DND-41 (cell line): ENCODE measurements around the gene RYR2.

Source experiments
- ATAC-seq: fragments of 200-7000 bp; cut with Tn5 transposase; 3 replicates; pipeline ENCODE4 v1.9.1; 2021; ENCODE audit warnings: low read depth; ENCODE audit not compliant: insufficient read depth
- DNase-seq: peaks from one replicate; pipeline ENCODE4 v3.0.0-alpha.2; 2020
- H2AFZ ChIP-seq: 2 replicates; pipeline ENCODE4 v1.6.0; 2012; ENCODE audit warnings: low read depth, low read length
- H3K27ac ChIP-seq: 2 replicates; pipeline ENCODE4 v1.5.1; 2012; ENCODE audit warnings: low read length, inconsistent platforms
- H3K27me3 ChIP-seq: fragments of 200-600 bp; sonication (generic); 2 replicates; pipeline ENCODE4 v1.6.0; 2012; ENCODE audit warnings: low read length, mild to moderate bottlenecking, inconsistent platforms; ENCODE audit not compliant: insufficient read depth, poor library complexity
- H3K36me3 ChIP-seq: 2 replicates; pipeline ENCODE4 v1.5.1; 2012; ENCODE audit warnings: low read length, inconsistent platforms; ENCODE audit not compliant: insufficient read depth
- H3K4me1 ChIP-seq: 2 replicates; pipeline ENCODE4 v1.5.1; 2012; ENCODE audit warnings: mild to moderate bottlenecking, low read length; ENCODE audit not compliant: insufficient read depth
- H3K4me2 ChIP-seq: 2 replicates; pipeline ENCODE4 v1.6.0; 2012; ENCODE audit warnings: mild to moderate bottlenecking, moderate library complexity, low read length, inconsistent platforms; ENCODE audit not compliant: insufficient read depth
- H3K4me3 ChIP-seq, 2 experiments: fragments of 200-600 bp in 1 of 2; shearing (Covaris generic) in 1 of 2; 2 replicates each; pipeline ENCODE4 v1.5.1; 2012 to 2016; ENCODE audit warnings: inconsistent platforms in 2 of 2, low read length in 2 of 2, mild to moderate bottlenecking in 2 of 2, low read depth in 1 of 2, moderate library complexity in 1 of 2
- H3K79me2 ChIP-seq: 2 replicates; pipeline ENCODE4 v1.6.0; 2012; ENCODE audit warnings: low read length, inconsistent platforms; ENCODE audit not compliant: insufficient read depth
- H3K9ac ChIP-seq: 2 replicates; pipeline ENCODE4 v1.6.0; 2012; ENCODE audit warnings: low read depth, mild to moderate bottlenecking, inconsistent platforms, low read length, moderate library complexity
- H3K9me3 ChIP-seq: 2 replicates; pipeline ENCODE4 v1.5.1; 2012; ENCODE audit warnings: low read length, moderate library complexity, mild to moderate bottlenecking, inconsistent platforms; ENCODE audit not compliant: insufficient read depth, severe bottlenecking
- H4K20me1 ChIP-seq: 2 replicates; pipeline ENCODE4 v1.6.0; 2012; ENCODE audit warnings: low read length; ENCODE audit not compliant: insufficient read depth
- EZH2 ChIP-seq: IDR thresholded peaks from 3 replicates; pipeline ENCODE4 v1.6.1; 2012; ENCODE audit warnings: borderline replicate concordance, low read depth, mild to moderate bottlenecking, moderate library complexity, low read length, inconsistent platforms; ENCODE audit not compliant: severe bottlenecking
- TF ChIP-seq, protein P1 (sequence below): IDR thresholded peaks from 2 replicates; pipeline ENCODE4 v1.5.1; 2012; ENCODE audit warnings: borderline replicate concordance, low read length, moderate library complexity, mild to moderate bottlenecking; ENCODE audit not compliant: poor library complexity, severe bottlenecking; ENCODE audit errors: extremely low read depth

RYR2 gene

DNA sequence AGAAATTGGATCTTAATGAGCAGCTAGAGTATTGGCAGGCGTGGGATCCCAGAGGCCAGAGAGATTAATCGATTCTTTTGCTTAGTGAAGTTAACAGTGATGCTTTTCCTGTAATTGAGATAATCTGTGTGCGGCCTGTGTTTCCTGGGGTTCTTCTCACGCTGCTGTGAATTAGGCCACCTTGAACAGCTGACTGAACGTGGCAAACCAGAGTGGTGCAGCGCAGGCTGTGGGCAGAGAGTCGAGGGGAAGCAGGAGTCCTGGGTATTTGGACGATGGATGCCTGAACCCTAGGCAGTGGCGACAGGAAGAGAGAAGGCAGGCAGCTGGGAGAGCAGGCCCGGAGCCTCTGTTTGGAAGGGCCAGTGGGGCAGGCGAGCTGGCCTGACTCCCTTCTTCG lies 51.7 kb downstream of the RYR2 start:
- TF ChIP-seq, protein P1, sequence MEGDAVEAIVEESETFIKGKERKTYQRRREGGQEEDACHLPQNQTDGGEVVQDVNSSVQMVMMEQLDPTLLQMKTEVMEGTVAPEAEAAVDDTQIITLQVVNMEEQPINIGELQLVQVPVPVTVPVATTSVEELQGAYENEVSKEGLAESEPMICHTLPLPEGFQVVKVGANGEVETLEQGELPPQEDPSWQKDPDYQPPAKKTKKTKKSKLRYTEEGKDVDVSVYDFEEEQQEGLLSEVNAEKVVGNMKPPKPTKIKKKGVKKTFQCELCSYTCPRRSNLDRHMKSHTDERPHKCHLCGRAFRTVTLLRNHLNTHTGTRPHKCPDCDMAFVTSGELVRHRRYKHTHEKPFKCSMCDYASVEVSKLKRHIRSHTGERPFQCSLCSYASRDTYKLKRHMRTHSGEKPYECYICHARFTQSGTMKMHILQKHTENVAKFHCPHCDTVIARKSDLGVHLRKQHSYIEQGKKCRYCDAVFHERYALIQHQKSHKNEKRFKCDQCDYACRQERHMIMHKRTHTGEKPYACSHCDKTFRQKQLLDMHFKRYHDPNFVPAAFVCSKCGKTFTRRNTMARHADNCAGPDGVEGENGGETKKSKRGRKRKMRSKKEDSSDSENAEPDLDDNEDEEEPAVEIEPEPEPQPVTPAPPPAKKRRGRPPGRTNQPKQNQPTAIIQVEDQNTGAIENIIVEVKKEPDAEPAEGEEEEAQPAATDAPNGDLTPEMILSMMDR = no peak
- no peak for TF ChIP-seq EZH2
- DNase-seq (no peak), ATAC-seq (no peak)
- Histone ChIP-seq H3K27me3 (no peaks in the 10 kb centered on the region), H4K20me1 (no peaks in the 10 kb centered on the region), H3K27ac (no peak overlapping the region), H2AFZ (no peak overlapping the region), H3K79me2 (no peaks in the 10 kb centered on the region), H3K36me3 (no peaks in the 10 kb centered on the region), H3K4me3 (no peak overlapping the region), H3K9ac (no peak overlapping the region), H3K4me2 (no peak overlapping the region), H3K9me3 (no peaks in the 10 kb centered on the region), H3K4me1 (no peaks in the 10 kb centered on the region)

DNA sequence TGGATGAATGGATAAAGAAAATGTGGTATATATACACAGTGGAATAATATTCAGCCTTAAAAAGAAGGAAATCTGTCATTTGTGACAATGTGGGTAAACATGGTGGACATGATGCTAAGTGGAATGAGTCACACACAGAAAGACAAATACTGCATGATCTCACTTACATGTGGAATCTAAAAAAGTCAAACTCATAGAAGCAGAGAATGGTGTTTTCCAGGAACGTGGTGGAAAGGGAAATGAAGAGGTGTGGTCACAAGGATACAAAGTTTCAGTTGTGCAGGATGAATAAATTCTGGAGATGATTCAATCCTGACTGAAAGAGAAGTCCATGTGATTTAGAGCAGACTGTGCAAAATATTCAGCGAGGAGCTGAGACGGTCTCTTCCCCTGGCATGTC lies 56.6 kb downstream of the RYR2 start:
- H3K9me3 ChIP-seq = no peaks in the 10 kb centered on the region
- no peak overlapping the region for H3K9ac ChIP-seq
- no peaks in the 10 kb centered on the region for H3K36me3 ChIP-seq
- H4K20me1 ChIP-seq = no peaks in the 10 kb centered on the region
- no peak for DNase-seq
- TF ChIP-seq, protein P1 = no peak
- no peak for TF ChIP-seq EZH2
- H3K27ac ChIP-seq = no peak overlapping the region
- H3K79me2 ChIP-seq = no peaks in the 10 kb centered on the region
- H3K27me3 ChIP-seq = no peaks in the 10 kb centered on the region
- H3K4me2 ChIP-seq = no peak overlapping the region
- ATAC-seq = no peak
- no peak overlapping the region for H3K4me3 ChIP-seq
- no peaks in the 10 kb centered on the region for H3K4me1 ChIP-seq
- no peak overlapping the region for H2AFZ ChIP-seq

DNA sequence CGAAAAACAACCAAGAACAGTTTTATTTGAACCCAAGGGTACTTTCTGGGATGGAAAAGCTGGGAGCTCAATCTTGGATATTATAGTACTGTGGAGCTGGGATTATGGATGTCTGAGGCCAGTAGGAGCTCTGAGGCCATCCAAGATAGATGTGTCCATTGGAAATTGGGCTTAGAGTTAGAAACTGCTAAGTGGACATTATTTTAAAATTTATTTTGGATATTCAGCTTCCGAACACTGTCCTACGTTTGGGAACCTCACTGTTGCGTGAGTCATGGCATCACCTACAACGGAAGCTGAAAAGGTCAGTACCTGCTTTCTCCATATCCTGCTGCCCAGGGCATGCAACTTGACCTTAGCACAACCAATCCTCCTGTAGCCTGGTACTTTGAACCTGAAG lies 61.0 kb downstream of the RYR2 start:
- H3K4me1 ChIP-seq = no peaks in the 10 kb centered on the region
- no peak overlapping the region for H3K4me3 ChIP-seq
- ATAC-seq = no peak
- no peak overlapping the region for H2AFZ ChIP-seq
- no peaks in the 10 kb centered on the region for H3K79me2 ChIP-seq
- DNase-seq = no peak
- TF ChIP-seq EZH2 = no peak
- TF ChIP-seq, protein P1 = no peak
- H4K20me1 ChIP-seq = no peaks in the 10 kb centered on the region
- no peaks in the 10 kb centered on the region for H3K9me3 ChIP-seq
- no peak overlapping the region for H3K4me2 ChIP-seq
- H3K36me3 ChIP-seq = no peaks in the 10 kb centered on the region
- no peak overlapping the region for H3K9ac ChIP-seq
- H3K27me3 ChIP-seq = no peaks in the 10 kb centered on the region
- H3K27ac ChIP-seq = no peak overlapping the region

DNA sequence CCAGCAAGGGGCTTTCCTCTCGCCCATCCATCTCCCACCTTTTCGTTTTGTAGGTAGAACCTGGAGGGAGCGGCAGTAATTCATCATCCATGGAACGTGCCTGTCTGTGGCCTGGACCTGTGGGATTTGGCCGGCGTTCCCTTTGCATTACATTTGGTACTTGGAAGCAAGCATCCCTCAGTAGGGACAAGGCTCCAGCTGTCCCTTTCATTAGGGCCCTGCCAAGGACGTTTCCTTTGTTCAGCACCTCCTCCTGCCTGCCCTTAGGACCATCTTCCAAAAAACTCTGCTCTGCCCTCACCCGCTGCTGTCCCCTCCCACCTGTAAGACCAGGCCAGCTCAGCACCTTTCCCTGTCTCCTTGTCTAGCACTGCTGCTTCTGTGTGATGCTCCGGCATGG lies 62.1 kb downstream of the RYR2 start:
- Histone ChIP-seq H3K9ac (no peak overlapping the region), H3K4me1 (no peaks in the 10 kb centered on the region), H3K4me3 (no peak overlapping the region), H3K4me2 (no peak overlapping the region), H2AFZ (no peak overlapping the region), H3K27ac (no peak overlapping the region), H3K79me2 (no peaks in the 10 kb centered on the region), H4K20me1 (no peaks in the 10 kb centered on the region), H3K36me3 (no peaks in the 10 kb centered on the region), H3K27me3 (no peaks in the 10 kb centered on the region), H3K9me3 (no peaks in the 10 kb centered on the region)
- TF ChIP-seq, protein P1 = no peak
- no peak for TF ChIP-seq EZH2
- DNase-seq (no peak), ATAC-seq (no peak)
